ENCODE results near the gene KIF4B.

The KIF4B gene

DNA sequence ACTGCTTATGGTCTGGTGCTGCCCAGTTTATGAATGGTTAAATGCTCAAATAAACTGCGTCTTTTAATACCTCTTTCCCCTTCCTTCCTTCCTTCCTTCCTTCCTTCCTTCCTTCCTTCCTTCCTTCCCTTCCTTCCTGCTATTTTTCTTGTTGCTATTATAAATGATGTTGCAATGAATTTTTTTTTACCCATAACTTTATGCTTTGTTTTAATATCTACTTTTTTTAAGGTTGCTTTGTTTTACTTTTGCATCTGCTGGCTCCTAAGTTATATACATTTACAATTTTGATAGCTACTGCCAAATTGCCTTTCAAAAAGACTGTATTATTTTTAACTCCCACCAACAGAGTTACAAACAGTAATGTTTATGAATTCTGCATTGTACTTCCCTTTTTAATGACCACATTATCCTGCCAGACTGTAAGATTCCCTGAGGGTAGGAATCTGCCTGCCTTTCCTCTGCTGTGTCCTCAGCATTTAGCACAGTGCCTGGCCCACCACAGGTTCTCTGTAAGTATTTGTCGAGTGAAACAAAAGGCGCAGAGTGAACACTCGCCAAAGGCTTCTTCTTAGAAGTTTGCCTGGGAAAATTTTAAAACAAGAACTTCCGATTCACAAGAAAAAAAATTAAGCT is 36.9 kb downstream of the KIF4B start:
- Histone ChIP-seq H3K9me3 (ENCODE audit: control insufficient read depth, low read length) (no peaks in the 10 kb centered on the region), H3K4me3 (ENCODE audit: insufficient read depth, low read depth, low read length, poor library complexity, severe bottlenecking) (no peak overlapping the region), H3K36me3 (ENCODE audit: control insufficient read depth, insufficient read depth, low read length) (no peaks in the 10 kb centered on the region), H3K4me1 (ENCODE audit: control insufficient read depth, insufficient read depth, low read length, poor library complexity, severe bottlenecking) (no peaks in the 10 kb centered on the region), H3K27ac (ENCODE audit: insufficient read depth, low read length, poor library complexity, severe bottlenecking) (no peak overlapping the region), H3K27me3 (replicated peaks; ENCODE audit: control insufficient read depth, insufficient read depth, low read length, poor library complexity, severe bottlenecking) (no peaks in the 10 kb centered on the region)
- no peak for DNase-seq

DNA sequence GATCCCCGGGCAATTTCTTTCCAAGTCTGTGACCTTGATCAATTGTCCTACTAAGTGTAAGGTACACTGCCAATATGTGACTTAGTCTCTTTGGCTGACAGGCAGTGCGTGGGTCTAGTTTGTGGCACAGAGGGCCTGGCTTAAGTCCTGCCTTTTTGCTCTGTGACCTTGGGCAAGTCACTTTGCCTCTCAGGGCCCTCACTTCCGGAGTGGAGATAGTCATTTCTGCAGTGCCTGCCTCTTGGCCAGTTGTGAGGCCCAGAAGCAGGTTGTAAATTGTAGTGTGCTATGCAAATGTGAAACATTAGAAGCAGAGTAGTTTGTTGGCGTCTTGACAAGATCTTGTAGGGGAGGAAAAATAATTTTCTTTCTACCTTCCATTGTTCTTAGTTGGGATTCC is 39.0 kb downstream of the KIF4B start:
- Histone ChIP-seq H3K4me3 (ENCODE audit: insufficient read depth, low read depth, low read length, poor library complexity, severe bottlenecking) (no peak overlapping the region), H3K27me3 (replicated peaks; ENCODE audit: control insufficient read depth, insufficient read depth, low read length, poor library complexity, severe bottlenecking) (no peaks in the 10 kb centered on the region), H3K36me3 (ENCODE audit: control insufficient read depth, insufficient read depth, low read length) (no peaks in the 10 kb centered on the region), H3K9me3 (ENCODE audit: control insufficient read depth, low read length) (no peaks in the 10 kb centered on the region), H3K27ac (ENCODE audit: insufficient read depth, low read length, poor library complexity, severe bottlenecking) (no peak overlapping the region), H3K4me1 (ENCODE audit: control insufficient read depth, insufficient read depth, low read length, poor library complexity, severe bottlenecking) (no peaks in the 10 kb centered on the region)
- DNase-seq, result no peak

DNA sequence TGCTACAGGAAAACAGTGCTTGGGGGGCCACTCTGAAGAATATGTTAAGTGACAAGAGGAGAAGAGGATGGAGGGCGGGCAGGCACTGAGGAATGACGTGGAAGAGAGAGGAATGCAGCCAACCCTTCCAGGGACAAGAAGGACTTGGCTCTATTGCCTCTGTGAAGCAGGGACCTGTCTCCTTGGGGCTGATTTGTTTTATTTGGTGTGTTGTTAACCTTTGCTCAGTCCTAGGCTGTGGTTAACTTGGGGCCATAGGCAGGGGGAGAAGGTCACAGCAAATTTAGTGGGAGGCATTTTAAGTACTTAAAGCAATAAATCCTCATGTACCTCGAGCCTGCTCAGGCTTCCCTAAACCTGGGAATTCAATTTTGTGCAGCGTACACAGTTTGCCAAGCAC is 39.9 kb downstream of the KIF4B start:
- Histone ChIP-seq H3K27ac (ENCODE audit: insufficient read depth, low read length, poor library complexity, severe bottlenecking) (no peak overlapping the region), H3K27me3 (replicated peaks; ENCODE audit: control insufficient read depth, insufficient read depth, low read length, poor library complexity, severe bottlenecking) (no peaks in the 10 kb centered on the region), H3K36me3 (ENCODE audit: control insufficient read depth, insufficient read depth, low read length) (no peaks in the 10 kb centered on the region), H3K4me3 (ENCODE audit: insufficient read depth, low read depth, low read length, poor library complexity, severe bottlenecking) (no peak overlapping the region), H3K4me1 (ENCODE audit: control insufficient read depth, insufficient read depth, low read length, poor library complexity, severe bottlenecking) (no peaks in the 10 kb centered on the region), H3K9me3 (ENCODE audit: control insufficient read depth, low read length) (no peaks in the 10 kb centered on the region)
- no peak for DNase-seq

DNA sequence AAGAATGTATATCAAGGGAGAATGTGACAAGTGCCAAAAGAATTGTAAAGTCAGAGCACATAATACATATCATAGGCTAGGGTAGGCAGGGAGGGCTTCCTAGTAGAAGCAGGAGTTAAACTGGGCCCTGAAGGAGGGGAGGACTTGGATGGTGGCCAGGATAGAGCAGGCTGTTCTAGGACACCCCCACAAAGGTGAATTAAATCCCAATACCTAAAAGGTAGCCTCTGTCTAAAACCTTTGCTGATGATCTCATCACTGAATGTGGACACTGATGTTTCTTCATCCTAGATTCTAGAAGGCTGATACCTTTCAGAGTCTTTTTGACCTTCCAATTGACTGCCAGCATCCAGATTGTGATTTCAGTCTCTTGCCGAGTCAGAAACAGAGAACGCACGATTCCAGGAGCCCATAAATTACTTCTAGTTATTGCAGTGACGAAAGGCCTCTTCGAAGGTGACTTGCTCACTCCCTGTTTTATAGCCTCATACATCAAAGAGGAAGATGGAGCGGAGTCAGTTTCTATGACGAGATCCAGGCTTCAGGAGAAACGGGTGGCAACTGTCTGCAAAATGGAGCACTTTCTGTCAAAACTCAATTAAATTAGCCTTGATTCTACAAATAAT is 43.2 kb downstream of the KIF4B start:
- Histone ChIP-seq H3K36me3 (ENCODE audit: control insufficient read depth, insufficient read depth, low read length) (no peaks in the 10 kb centered on the region), H3K4me1 (ENCODE audit: control insufficient read depth, insufficient read depth, low read length, poor library complexity, severe bottlenecking) (no peaks in the 10 kb centered on the region), H3K27ac (ENCODE audit: insufficient read depth, low read length, poor library complexity, severe bottlenecking) (no peak overlapping the region), H3K27me3 (replicated peaks; ENCODE audit: control insufficient read depth, insufficient read depth, low read length, poor library complexity, severe bottlenecking) (no peaks in the 10 kb centered on the region), H3K9me3 (ENCODE audit: control insufficient read depth, low read length) (no peaks in the 10 kb centered on the region), H3K4me3 (ENCODE audit: insufficient read depth, low read depth, low read length, poor library complexity, severe bottlenecking) (no peak overlapping the region)
- DNase-seq, result no peak

DNA sequence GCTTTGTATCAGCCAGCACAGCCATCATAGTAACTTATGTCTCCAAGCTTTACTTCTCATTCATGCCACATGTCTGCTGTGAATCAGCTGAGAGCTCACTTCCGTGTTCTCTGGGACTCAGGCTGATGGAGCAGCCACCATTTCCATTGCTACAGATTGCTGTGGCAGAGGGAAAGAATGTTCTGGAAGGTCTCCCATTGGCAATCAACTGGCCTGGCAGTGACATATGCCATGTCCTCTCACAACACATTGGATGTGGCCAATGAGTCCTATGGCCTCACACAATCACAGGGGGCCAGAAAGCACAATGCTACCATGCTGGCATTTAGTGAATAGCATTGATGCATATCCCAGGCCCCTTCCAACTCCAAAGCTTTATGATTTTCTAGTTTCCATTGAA is 44.1 kb downstream of the KIF4B start:
- Histone ChIP-seq H3K27ac (ENCODE audit: insufficient read depth, low read length, poor library complexity, severe bottlenecking) (no peak overlapping the region), H3K4me3 (ENCODE audit: insufficient read depth, low read depth, low read length, poor library complexity, severe bottlenecking) (no peak overlapping the region), H3K36me3 (ENCODE audit: control insufficient read depth, insufficient read depth, low read length) (no peaks in the 10 kb centered on the region), H3K4me1 (ENCODE audit: control insufficient read depth, insufficient read depth, low read length, poor library complexity, severe bottlenecking) (no peaks in the 10 kb centered on the region), H3K9me3 (ENCODE audit: control insufficient read depth, low read length) (no peaks in the 10 kb centered on the region), H3K27me3 (replicated peaks; ENCODE audit: control insufficient read depth, insufficient read depth, low read length, poor library complexity, severe bottlenecking) (no peaks in the 10 kb centered on the region)
- DNase-seq, result no peak

DNA sequence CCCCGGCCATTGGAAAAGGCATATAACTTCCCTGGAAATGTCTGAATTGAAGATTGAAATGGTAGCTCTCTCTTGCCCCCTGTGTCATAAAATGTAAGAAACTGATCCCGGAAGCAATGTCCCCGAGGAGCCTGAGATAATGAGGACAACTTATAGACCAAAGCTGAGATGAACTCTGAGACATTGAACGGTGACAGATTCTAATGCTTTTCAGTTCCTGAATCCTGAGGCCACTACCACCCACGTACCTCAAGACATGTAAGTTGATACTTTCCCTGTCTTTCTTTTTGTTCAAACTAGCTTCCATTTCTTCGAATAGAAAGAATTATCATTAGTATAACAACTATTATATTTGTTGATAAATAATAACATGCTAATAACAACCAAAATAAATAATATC is 51.0 kb downstream of the KIF4B start:
- Histone ChIP-seq H3K9me3 (ENCODE audit: control insufficient read depth, low read length) (no peaks in the 10 kb centered on the region), H3K4me3 (ENCODE audit: insufficient read depth, low read depth, low read length, poor library complexity, severe bottlenecking) (no peak overlapping the region), H3K4me1 (ENCODE audit: control insufficient read depth, insufficient read depth, low read length, poor library complexity, severe bottlenecking) (no peaks in the 10 kb centered on the region), H3K27ac (ENCODE audit: insufficient read depth, low read length, poor library complexity, severe bottlenecking) (no peak overlapping the region), H3K36me3 (ENCODE audit: control insufficient read depth, insufficient read depth, low read length) (no peaks in the 10 kb centered on the region), H3K27me3 (replicated peaks; ENCODE audit: control insufficient read depth, insufficient read depth, low read length, poor library complexity, severe bottlenecking) (no peaks in the 10 kb centered on the region)
- no peak for DNase-seq

DNA sequence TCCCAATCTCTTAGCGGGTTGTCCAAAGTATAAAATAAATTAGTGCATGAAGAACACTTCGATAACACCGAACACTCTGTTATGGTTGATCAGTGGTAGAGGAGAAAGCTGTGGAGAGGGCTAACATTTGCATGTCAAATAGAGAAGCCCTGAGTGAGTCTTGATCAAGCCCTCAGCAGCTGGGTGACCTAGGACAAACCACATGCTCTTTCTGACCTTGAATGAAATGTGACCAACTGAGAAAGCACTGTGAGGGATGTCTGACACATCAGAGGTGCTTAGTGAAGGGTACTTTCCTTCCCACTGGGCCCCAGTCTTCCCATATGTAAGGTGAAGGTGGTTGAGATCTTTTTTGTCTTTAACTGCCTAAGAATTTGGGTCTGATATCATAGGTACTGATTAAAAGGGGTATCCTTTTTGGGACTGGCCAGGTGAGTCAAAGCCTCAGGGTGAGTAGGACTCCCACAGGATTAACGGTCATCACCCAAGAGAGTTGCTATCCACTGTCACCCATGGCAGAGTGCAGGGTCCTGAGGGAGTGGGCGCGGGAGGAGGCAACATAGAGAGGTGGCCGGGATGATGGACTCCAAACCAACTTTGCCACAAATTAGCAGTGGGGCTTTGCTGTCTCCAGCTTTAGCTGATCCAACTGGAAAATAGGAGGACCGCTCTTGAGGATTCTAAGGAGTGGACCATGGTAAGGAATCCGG is 53.5 kb downstream of the KIF4B start:
- Histone ChIP-seq H3K9me3 (ENCODE audit: control insufficient read depth, low read length) (no peaks in the 10 kb centered on the region), H3K27me3 (replicated peaks; ENCODE audit: control insufficient read depth, insufficient read depth, low read length, poor library complexity, severe bottlenecking) (no peaks in the 10 kb centered on the region), H3K27ac (ENCODE audit: insufficient read depth, low read length, poor library complexity, severe bottlenecking) (no peak overlapping the region), H3K36me3 (ENCODE audit: control insufficient read depth, insufficient read depth, low read length) (no peaks in the 10 kb centered on the region), H3K4me1 (ENCODE audit: control insufficient read depth, insufficient read depth, low read length, poor library complexity, severe bottlenecking) (no peaks in the 10 kb centered on the region), H3K4me3 (ENCODE audit: insufficient read depth, low read depth, low read length, poor library complexity, severe bottlenecking) (no peak overlapping the region)
- no peak for DNase-seq

Data from effector memory CD4-positive, alpha-beta T cell (primary cell).